GM21515 (cell line): Measurements from ENCODE around the gene PM20D1.

Source experiments
- ATAC-seq: cut with Tn5 transposase; IDR thresholded peaks from one replicate; pipeline ENCODE4 v1.9.1; 2021; ENCODE audit not compliant: unreplicated experiment

The PM20D1 gene

GRCh38 chr1:205809942-205810345, 40.0 kb downstream of the PM20D1 start:
- ATAC-seq, result no peak

GRCh38 chr1:205809469-205809868, 40.5 kb downstream of the PM20D1 start:
- ATAC-seq, result no peak

- ATAC-seq, result no peak
Observed at GRCh38 chr1:205805082-205805711, 44.7 kb downstream of the PM20D1 start.

- no peak for ATAC-seq
Observed at GRCh38 chr1:205804605-205805004, 45.3 kb downstream of the PM20D1 start.

- ATAC-seq, result no peak
Observed at GRCh38 chr1:205803986-205804385, 45.9 kb downstream of the PM20D1 start.

GRCh38 chr1:205802060-205802459, 47.9 kb downstream of the PM20D1 start:
- ATAC-seq, result no peak

- ATAC-seq, result no peak
Observed at GRCh38 chr1:205800981-205801703, 48.8 kb downstream of the PM20D1 start.

- ATAC-seq, result no peak
Observed at GRCh38 chr1:205800427-205800826, 49.5 kb downstream of the PM20D1 start.

- no peak for ATAC-seq
Observed at GRCh38 chr1:205798577-205798976, 51.4 kb downstream of the PM20D1 start.

GRCh38 chr1:205797168-205797567, 52.8 kb downstream of the PM20D1 start:
- no peak for ATAC-seq

GRCh38 chr1:205794011-205794730, 55.8 kb downstream of the PM20D1 start:
- no peak for ATAC-seq

- no peak for ATAC-seq
Observed at GRCh38 chr1:205792961-205793673, 56.8 kb downstream of the PM20D1 start.

- ATAC-seq, result no peak
Observed at GRCh38 chr1:205792481-205792881, 57.5 kb downstream of the PM20D1 start.

- ATAC-seq, result peak; percentile 55
Observed at GRCh38 chr1:205791568-205792180, 58.3 kb downstream of the PM20D1 start.

GRCh38 chr1:205787287-205787916, 62.5 kb downstream of the PM20D1 start:
- ATAC-seq, result no peak

GRCh38 chr1:205786601-205787000, 63.3 kb downstream of the PM20D1 start:
- ATAC-seq, result no peak

- no peak for ATAC-seq
Observed at GRCh38 chr1:205785446-205785845, 64.5 kb downstream of the PM20D1 start.

GRCh38 chr1:205783904-205784303, 66.0 kb downstream of the PM20D1 start:
- no peak for ATAC-seq

GRCh38 chr1:205783433-205783795, 66.5 kb downstream of the PM20D1 start:
- no peak for ATAC-seq

- ATAC-seq, result no peak
Observed at GRCh38 chr1:205782627-205783432, 67.1 kb downstream of the PM20D1 start.
